ENCODE measurements around the gene KATNAL2.
A peak's percentile ranks its signal among the peaks of the same experiment; 100 is the strongest.
"Not testable (repeated sequence)": the region's sequence is repeated elsewhere in the genome, so short reads cannot be mapped to it uniquely, and the experiment has no call there.

Gene KATNAL2

DNA sequence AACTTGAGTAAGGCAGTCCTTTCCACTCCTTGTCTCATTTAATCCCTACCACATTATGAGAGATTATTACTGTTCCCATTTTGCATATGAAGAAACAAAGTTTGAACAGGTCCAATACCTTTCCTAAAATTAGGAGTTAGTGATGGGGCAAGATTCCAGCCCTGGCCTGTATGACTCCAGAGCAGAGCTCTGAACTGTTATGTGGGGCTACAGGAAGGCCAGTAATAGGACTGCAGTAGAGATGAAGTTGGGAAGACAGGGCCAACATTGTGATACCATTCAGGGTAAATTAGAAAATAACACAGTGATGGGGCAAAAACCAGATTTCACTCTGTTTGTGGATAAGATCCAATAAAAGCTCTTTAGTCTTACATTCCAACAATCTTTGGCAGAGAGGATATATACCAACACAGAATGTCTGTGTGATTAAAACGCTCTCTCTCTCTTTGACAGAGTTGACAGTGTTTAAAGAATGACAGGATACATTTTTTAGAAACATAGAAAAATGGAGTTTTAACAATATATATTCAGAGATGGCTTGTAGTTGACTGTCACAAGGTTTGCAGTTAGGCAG lies 22.7 kb downstream of the KATNAL2 start:
- DNase-seq: no peak

DNA sequence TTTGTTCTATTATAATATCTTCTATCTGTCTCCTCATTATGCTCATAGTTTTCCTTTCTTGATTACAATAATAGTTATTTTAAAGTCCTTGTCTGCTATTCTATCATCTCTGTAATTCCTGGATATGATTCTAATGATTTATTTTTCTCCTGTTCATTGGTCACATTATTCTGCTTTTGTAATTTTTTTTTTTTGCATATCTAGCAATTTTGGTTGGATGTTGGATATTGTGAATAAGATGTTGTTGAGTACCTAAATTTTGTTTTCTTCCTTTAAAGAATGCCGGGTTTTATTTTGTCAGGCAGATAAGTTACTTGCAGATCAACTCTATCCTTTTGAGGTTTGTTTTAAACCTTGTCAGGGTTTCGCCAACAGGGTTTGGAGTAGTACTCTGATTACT lies 25.2 kb downstream of the KATNAL2 start:
- no peak for DNase-seq

DNA sequence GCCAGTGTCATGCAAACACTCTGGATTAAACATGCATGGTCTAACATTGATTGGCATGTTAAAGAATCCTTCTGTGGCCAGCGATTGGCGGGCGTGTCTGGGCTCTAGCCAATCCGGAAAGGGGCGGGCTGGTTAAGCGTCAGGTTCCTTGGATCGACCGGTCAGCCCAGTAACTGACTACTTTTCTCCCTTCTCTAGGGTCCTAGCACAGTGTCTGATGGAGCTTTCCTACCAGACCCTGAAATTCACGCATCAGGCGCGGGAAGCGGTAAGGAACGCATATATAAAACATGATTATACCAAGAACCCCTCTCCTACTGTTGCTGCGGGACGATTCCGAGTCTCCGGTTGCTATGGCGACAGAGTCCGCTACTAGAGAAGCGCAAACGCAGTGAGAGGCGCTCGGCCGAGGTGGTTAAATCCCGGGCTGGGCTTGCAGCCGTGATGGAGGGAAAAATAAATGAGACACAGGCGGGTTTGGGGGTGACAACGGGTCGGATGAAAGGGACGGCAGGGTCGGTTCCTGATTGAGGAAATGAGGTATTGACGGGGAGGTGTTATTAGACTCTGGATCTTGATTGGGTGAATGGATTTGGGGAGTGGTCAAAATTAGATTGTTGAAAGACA lies 29.4 kb downstream of the KATNAL2 start:
- DNase-seq: peak; percentile 74

DNA sequence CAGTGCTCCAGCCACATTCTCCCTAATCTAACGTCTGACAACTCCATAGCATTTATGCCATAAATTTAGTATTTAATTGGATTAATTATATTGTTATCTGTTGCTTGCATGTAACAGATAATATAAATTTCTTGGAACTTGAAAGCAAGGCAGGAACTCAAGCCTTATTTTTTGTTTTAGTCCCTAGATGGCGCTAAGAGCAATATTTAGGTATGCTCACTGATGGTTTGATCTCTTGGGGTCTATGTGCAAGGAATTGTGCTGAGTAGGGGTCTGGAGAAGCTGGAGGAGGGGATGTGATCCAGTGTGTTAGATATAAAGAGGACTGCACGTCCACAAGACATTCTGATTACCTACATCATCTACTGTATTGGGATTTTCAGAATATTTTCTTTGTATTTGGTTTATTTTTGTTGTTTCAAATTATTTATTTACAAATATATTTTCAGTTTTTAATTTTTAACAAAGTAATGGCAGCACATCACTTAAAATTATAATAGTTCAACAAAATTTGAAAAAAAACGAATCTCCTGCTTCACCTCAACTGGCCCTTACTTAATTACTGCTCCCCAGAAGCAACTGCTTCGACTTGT lies 32.8 kb downstream of the KATNAL2 start:
- peak; percentile 1 for DNase-seq

DNA sequence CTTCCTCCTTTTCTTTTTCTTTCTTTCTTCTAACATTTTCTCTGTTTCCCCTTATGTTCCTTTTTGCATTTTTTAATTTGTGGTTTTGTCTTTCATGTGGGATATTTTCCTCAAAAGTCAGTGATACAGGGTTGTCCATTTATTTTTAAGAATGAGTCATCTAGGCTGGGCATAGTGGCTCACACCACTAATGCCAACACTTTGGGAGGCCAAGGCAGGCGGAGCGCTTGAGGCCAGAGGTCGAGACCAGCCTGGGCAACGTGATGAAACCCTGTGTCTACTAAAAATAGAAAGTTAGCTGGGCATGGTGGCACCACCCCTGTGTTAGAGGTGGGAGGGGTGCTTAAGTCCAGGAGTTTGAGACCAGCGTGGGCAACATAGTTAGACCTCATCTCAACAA lies 35.8 kb downstream of the KATNAL2 start:
- no peak for DNase-seq

DNA sequence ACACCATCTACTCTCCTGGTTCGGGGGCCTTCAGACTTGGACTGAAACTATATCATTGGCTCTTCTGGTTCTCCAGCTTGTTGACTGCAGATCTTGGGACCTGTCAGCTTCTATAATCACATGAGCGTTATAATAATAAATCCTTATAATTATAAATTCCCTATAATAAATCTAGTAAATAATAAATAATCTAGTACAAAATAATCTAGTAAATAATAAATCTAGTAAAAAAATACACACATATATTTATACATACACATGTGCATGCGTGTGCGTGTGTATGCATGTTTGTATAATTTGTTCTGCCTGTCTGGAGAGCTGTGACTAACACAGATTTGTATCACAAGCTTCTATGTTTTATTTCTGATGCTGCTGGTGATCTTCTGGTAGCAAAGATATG lies 40.8 kb downstream of the KATNAL2 start:
- DNase-seq: no peak

DNA sequence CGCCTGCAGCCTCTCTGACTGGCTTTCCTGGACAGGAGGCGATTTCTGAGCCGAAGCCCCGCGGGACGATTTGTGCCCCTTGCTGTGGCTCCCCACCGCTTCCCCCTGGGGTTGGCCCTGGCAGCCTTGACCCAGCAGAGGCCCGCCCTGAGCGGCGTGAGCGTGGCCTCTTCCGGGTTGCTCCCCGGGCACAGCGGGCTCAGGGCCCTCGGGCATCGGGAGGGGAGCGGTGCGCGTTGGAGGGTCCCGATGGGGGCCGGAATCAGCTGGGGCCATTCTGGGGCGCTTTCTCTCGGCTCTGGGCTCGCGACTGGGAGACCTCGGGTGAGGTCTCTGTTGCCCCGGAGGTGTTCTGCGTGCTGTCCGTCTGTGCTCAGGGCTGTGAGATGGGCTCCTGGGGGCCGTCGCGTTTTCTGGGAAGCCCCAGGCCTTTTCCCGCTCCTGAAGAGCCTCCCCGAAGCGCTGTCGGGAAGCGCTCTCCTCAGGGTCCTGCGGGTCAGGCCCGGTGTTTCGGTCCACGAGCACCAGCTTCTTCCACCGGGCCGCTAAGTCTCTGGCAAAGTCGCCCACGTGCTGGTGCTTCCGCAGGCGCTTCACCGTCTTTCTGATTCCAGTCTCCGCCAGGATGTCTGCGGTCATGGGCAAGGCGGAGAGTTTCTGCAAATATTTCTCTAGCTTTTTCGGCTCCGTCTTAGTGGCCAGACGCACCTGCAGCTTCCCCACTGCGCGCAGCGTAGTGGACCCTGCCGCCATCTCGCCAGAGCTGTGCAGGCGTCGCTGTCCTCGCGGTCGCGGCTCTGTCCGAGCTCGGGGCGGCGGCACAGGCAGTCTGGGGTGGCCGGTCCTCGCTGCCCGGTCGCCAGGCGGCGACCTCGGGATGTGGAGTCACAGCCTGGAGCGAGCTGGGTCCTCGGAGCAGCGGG lies 46.5 kb downstream of the KATNAL2 start:
- DNase-seq: not testable (repeated sequence)

DNA sequence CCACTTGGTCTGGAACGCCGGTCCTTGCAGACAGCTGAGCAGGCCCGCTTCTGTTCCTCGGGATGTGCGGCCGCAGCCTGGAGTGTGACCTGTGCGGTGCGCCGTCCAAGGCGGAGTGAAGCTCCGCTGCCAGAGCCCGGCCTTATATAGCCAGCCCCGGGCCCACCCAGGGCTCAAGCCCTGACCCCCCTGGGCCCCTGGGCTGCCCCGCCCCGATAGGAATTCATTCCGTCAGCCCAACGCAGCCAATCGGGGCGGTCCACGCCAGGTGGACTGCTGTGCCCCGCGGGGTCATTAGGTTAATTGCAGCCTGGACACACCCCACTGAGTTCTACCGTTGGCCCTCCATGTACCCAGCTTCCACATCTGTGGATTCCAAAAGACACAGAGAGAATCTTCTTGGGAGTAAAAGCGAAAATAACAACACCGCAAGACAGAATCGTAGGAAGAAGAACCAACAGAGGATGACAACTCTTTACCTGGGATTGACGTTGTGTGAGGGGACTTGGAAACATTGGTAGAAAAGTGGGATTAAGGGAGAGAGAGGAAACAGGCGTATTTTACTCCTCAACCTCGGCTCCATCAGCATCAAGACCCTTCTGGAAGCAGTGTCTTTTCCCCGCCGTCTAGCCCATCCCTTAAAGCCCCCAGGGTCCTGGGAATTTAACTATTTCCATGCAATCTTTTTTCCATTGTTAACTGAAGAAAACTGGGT lies 47.3 kb downstream of the KATNAL2 start:
- not testable (repeated sequence) for DNase-seq

DNA sequence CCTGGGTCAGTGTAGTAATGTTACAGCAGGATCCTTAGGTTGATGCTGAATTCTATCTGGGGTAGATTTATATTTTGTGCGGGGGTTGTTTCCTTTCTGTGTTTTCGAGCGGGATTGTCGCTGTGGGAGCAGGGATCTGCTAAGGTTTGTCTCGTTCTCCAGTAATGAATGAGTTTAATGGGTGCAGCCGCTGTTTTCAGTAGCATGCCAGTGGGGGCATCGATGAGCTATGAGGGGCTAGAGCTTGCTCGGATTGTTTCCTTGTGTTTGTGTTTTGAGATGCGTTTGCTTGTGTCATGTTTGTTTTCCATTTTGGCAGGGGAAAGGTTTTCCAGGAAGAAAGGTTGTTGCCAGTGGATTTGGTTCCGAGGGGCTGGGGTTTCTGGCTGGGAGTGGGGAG lies 48.9 kb downstream of the KATNAL2 start:
- DNase-seq: not testable (repeated sequence)

DNA sequence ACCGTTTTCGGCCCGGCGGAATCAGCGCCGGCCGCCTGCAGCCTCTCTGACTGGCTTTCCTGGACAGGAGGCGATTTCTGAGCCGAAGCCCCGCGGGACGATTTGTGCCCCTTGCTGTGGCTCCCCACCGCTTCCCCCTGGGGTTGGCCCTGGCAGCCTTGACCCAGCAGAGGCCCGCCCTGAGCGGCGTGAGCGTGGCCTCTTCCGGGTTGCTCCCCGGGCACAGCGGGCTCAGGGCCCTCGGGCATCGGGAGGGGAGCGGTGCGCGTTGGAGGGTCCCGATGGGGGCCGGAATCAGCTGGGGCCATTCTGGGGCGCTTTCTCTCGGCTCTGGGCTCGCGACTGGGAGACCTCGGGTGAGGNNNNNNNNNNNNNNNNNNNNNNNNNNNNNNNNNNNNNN lies 52.1 kb downstream of the KATNAL2 start:
- DNase-seq: not testable (repeated sequence)

DNA sequence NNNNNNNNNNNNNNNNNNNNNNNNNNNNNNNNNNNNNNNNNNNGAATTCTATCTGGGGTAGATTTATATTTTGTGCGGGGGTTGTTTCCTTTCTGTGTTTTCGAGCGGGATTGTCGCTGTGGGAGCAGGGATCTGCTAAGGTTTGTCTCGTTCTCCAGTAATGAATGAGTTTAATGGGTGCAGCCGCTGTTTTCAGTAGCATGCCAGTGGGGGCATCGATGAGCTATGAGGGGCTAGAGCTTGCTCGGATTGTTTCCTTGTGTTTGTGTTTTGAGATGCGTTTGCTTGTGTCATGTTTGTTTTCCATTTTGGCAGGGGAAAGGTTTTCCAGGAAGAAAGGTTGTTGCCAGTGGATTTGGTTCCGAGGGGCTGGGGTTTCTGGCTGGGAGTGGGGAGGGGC lies 102.5 kb downstream of the KATNAL2 start:
- DNase-seq: not testable (repeated sequence)

DNA sequence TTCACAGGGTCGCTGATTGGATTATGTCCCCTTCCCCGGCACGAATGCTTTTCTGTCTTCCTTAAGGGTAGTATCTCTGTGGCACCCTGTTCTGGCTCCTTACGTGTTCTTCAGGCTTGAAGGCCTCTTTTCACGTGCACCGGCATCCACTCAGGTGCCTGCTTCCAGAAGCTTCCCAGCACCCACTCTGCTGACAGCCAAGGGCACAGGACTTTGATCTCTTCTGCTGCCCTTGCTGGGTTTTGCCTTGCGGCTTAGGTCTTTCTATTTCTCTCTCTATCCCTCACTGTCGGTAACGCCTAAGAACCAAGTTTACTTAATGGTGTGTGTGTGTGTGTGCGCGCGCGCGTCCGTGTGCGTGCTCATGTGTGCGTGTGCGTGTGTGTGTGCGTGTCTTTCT lies 103.4 kb downstream of the KATNAL2 start:
- not testable (repeated sequence) for DNase-seq

DNA sequence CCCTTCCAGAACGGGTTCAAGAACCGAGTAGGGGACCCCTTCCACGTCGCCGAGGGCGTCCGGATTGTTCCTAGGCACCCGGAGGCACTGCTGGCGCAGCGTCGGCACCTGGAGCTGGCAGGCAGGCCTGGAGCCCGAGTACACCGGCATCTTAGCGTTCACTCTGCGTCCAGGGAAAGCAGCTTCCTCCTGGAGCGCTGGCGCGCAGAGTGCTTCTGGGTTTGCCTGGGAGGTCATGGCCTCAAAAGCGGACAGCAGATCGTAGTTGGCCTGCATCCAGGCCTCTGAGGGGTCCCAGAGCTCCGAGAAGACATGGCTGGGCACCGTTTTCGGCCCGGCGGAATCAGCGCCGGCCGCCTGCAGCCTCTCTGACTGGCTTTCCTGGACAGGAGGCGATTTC lies 105.4 kb downstream of the KATNAL2 start:
- DNase-seq: not testable (repeated sequence)

DNA sequence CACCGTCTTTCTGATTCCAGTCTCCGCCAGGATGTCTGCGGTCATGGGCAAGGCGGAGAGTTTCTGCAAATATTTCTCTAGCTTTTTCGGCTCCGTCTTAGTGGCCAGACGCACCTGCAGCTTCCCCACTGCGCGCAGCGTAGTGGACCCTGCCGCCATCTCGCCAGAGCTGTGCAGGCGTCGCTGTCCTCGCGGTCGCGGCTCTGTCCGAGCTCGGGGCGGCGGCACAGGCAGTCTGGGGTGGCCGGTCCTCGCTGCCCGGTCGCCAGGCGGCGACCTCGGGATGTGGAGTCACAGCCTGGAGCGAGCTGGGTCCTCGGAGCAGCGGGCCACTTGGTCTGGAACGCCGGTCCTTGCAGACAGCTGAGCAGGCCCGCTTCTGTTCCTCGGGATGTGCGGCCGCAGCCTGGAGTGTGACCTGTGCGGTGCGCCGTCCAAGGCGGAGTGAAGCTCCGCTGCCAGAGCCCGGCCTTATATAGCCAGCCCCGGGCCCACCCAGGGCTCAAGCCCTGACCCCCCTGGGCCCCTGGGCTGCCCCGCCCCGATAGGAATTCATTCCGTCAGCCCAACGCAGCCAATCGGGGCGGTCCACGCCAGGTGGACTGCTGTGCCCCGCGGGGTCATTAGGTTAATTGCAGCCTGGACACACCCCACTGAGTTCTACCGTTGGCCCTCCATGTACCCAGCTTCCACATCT lies 106.5 kb downstream of the KATNAL2 start:
- DNase-seq: not testable (repeated sequence)

DNA sequence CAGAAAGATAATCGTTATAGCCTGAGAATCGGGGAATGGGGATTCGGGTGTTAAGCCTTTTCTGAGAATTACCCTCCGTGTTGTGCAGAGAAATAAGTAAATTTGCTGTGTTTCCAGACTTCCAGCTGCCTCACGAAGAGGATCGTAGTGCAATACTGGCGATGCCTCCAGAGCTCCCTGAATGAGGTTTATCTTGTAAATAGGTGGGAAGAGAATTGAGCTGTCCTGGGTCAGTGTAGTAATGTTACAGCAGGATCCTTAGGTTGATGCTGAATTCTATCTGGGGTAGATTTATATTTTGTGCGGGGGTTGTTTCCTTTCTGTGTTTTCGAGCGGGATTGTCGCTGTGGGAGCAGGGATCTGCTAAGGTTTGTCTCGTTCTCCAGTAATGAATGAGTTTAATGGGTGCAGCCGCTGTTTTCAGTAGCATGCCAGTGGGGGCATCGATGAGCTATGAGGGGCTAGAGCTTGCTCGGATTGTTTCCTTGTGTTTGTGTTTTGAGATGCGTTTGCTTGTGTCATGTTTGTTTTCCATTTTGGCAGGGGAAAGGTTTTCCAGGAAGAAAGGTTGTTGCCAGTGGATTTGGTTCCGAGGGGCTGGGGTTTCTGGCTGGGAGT lies 108.3 kb downstream of the KATNAL2 start:
- not testable (repeated sequence) for DNase-seq

DNA sequence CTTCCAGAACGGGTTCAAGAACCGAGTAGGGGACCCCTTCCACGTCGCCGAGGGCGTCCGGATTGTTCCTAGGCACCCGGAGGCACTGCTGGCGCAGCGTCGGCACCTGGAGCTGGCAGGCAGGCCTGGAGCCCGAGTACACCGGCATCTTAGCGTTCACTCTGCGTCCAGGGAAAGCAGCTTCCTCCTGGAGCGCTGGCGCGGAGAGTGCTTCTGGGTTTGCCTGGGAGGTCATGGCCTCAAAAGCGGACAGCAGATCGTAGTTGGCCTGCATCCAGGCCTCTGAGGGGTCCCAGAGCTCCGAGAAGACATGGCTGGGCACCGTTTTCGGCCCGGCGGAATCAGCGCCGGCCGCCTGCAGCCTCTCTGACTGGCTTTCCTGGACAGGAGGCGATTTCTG lies 111.3 kb downstream of the KATNAL2 start:
- not testable (repeated sequence) for DNase-seq

DNA sequence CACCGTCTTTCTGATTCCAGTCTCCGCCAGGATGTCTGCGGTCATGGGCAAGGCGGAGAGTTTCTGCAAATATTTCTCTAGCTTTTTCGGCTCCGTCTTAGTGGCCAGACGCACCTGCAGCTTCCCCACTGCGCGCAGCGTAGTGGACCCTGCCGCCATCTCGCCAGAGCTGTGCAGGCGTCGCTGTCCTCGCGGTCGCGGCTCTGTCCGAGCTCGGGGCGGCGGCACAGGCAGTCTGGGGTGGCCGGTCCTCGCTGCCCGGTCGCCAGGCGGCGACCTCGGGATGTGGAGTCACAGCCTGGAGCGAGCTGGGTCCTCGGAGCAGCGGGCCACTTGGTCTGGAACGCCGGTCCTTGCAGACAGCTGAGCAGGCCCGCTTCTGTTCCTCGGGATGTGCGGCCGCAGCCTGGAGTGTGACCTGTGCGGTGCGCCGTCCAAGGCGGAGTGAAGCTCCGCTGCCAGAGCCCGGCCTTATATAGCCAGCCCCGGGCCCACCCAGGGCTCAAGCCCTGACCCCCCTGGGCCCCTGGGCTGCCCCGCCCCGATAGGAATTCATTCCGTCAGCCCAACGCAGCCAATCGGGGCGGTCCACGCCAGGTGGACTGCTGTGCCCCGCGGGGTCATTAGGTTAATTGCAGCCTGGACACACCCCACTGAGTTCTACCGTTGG lies 112.4 kb downstream of the KATNAL2 start:
- DNase-seq: not testable (repeated sequence)

DNA sequence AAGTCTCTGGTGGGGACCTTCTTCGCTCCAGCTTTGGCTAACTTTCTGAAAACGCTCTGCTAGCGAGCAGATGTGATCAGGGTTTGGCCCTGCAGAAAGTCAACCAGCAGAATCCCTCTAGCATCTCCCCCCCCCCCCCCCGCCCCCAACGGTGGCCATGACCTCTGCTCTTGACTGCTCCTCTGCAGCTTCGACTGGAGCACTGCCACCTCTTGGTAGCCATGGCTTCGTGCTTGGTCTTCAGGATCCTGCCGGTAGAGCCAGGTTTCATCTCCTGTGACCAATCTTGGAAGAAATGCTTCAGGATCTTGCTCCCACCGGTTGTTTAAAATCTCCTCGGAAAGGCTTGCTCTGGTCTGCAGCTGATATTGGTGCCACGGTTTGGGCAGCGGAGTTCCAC lies 113.5 kb downstream of the KATNAL2 start:
- DNase-seq: not testable (repeated sequence)

DNA sequence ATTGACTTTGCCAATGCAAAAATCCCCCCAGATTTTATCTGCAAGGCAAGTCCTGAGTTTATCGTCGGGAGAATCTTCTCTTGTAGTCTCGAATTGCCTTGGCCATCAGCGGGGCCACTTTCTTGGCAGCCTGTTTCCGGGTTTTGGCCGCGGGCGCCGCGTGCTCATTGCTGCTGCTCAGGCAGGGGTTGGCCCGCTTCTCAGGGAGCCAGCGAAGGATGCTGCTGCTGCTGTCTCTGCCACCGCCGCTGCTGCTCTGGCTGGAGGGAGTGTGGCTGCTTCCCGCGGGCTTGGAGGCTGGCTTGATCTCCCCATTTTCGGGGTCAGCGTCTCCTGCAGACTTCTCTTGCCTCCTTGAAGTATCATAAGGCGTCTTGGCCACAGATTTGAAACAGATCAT lies 115.5 kb downstream of the KATNAL2 start:
- DNase-seq: no peak

DNA sequence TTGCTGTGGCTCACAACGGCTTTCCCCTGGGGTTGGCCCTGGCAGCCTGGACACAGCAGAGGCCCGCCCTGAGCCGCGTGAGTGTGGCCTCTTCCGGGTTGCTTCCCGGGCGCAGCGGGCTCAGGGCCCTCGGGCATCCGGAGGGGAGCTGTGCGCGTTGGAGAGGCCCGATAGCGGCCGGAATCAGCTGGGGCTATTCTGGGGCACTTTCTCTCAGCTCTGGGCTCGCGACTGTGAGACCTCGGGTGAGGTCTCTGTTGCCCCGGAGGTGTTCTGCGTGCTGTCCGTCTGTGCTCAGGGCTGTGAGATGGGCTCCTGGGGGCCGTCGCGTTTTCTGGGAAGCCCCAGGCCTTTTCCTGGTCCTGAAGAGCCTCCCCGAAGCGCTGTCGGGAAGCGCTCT lies 117.2 kb downstream of the KATNAL2 start:
- not testable (repeated sequence) for DNase-seq

DNA sequence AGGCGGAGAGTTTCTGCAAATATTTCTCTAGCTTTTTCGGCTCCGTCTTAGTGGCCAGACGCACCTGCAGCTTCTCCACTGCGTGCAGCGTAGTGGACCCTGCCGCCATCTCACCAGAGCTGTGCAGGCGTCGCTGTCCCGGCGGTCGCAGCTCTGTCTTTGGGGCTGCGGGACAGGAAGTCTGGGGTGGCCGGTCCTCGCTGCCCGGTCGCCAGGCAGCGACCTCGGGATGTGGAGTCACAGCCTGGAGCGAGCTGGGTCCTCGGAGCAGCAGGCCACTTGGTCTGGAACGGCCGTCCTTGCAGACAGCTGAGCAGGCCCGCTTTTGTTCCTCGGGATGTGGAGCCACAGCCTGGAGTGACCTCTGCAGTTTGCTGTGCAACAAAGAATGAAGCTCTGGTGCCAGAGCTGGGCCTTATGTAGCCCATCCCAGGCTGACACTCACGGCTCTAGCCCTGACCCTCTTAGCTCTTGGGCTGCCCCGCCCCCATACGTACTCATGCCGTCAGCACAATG lies 117.8 kb downstream of the KATNAL2 start, which contains the start of gene ELOA2:
Gene ELOA2 (minus strand): TSS at position 466 of the 516 bp plus-strand sequence. CDS start 357 bp downstream, at position 109.
- DNase-seq: no peak

Data from NCI-H774 (cell line).